Rectal smooth muscle tissue (tissue), 1 donor: ENCODE results near the gene NME8.

Experiments
- H3K27ac ChIP-seq: one replicate; pipeline ENCODE4 v1.7.0; 2013; ENCODE audit warnings: low read depth, low read length, inconsistent platforms
- H3K27me3 ChIP-seq: one replicate; pipeline ENCODE4 v1.7.0; 2013; ENCODE audit warnings: low read length; ENCODE audit not compliant: control insufficient read depth, insufficient read depth
- H3K36me3 ChIP-seq: one replicate; pipeline ENCODE4 v1.7.0; 2013; ENCODE audit warnings: low read length; ENCODE audit not compliant: control insufficient read depth, insufficient read depth
- H3K4me1 ChIP-seq: one replicate; pipeline ENCODE4 v1.7.0; 2013; ENCODE audit warnings: low read length; ENCODE audit not compliant: control insufficient read depth, insufficient read depth
- H3K4me3 ChIP-seq: one replicate; pipeline ENCODE4 v1.7.0; 2013; ENCODE audit warnings: low read length
- H3K9ac ChIP-seq: one replicate; pipeline ENCODE4 v1.7.0; 2013; ENCODE audit warnings: low read length

The NME8 gene

GRCh38 chr7:37912756-37913155 lies 64.4 kb downstream of the NME8 start:
- peaks cover 2% of the 10 kb centered on the region for H3K27me3 ChIP-seq
- H3K9ac ChIP-seq = no peak overlapping the region
- no peaks in the 10 kb centered on the region for H3K36me3 ChIP-seq
- no peaks in the 10 kb centered on the region for H3K4me1 ChIP-seq
- no peak overlapping the region for H3K4me3 ChIP-seq
- no peak overlapping the region for H3K27ac ChIP-seq

GRCh38 chr7:37915438-37915837 lies 67.0 kb downstream of the NME8 start:
- no peaks in the 10 kb centered on the region for H3K36me3 ChIP-seq
- H3K4me1 ChIP-seq = no peaks in the 10 kb centered on the region
- no peak overlapping the region for H3K9ac ChIP-seq
- H3K4me3 ChIP-seq = no peak overlapping the region
- H3K27me3 ChIP-seq = peaks cover 2% of the 10 kb centered on the region
- H3K27ac ChIP-seq = no peak overlapping the region

GRCh38 chr7:37916017-37916672 lies 67.7 kb downstream of the NME8 start:
- H3K9ac ChIP-seq = peak overlapping the region; percentile 14
- peak overlapping the region; percentile 72 for H3K4me3 ChIP-seq
- H3K36me3 ChIP-seq = no peaks in the 10 kb centered on the region
- H3K4me1 ChIP-seq = no peaks in the 10 kb centered on the region
- H3K27me3 ChIP-seq = peaks cover 2% of the 10 kb centered on the region
- peak overlapping the region; percentile 50 for H3K27ac ChIP-seq

- Histone ChIP-seq H3K4me1 (no peaks in the 10 kb centered on the region), H3K27ac (peak within 1 kb of the TSS; percentile 50), H3K9ac (peak within 1 kb of the TSS; percentile 14), H3K36me3 (no peaks in the 10 kb centered on the region), H3K27me3 (peaks cover 2% of the 10 kb centered on the region), H3K4me3 (peak within 1 kb of the TSS; percentile 72)
Measured at GRCh38 chr7:37916673-37917660, 68.6 kb downstream of the NME8 start, which contains the start of gene SFRP4. TSS of gene SFRP4 (minus strand) at chr7:37916817. CDS start at chr7:37916537, 280 bp downstream.

GRCh38 chr7:37918526-37918925 lies 70.1 kb downstream of the NME8 start:
- Histone ChIP-seq H3K27me3 (peaks cover 2% of the 10 kb centered on the region), H3K9ac (no peak overlapping the region), H3K27ac (no peak overlapping the region), H3K36me3 (no peaks in the 10 kb centered on the region), H3K4me1 (no peaks in the 10 kb centered on the region), H3K4me3 (no peak overlapping the region)

GRCh38 chr7:37920305-37920848 lies 72.0 kb downstream of the NME8 start, which contains the start of gene EPDR1:
TSS of gene EPDR1 (plus strand) at chr7:37920640. CDS start at chr7:37920940, 300 bp downstream.
- Histone ChIP-seq H3K4me3 (peak within 1 kb of the TSS; percentile 73), H3K27ac (peak within 1 kb of the TSS; percentile 7), H3K9ac (no peak within 1 kb of the TSS), H3K36me3 (no peaks in the 10 kb centered on the region), H3K27me3 (peaks cover 2% of the 10 kb centered on the region), H3K4me1 (no peaks in the 10 kb centered on the region)

- peaks cover 1% of the 10 kb centered on the region for H3K27me3 ChIP-seq
- H3K4me3 ChIP-seq = peak overlapping the region; percentile 73
- no peaks in the 10 kb centered on the region for H3K4me1 ChIP-seq
- H3K36me3 ChIP-seq = no peaks in the 10 kb centered on the region
- peak overlapping the region; percentile 7 for H3K27ac ChIP-seq
- no peak overlapping the region for H3K9ac ChIP-seq
Measured at GRCh38 chr7:37920849-37921805, 72.7 kb downstream of the NME8 start.

GRCh38 chr7:37921876-37922275 lies 73.5 kb downstream of the NME8 start:
- no peak overlapping the region for H3K27ac ChIP-seq
- no peaks in the 10 kb centered on the region for H3K36me3 ChIP-seq
- no peak overlapping the region for H3K9ac ChIP-seq
- H3K4me3 ChIP-seq = no peak overlapping the region
- H3K4me1 ChIP-seq = no peaks in the 10 kb centered on the region
- H3K27me3 ChIP-seq = no peaks in the 10 kb centered on the region

- no peaks in the 10 kb centered on the region for H3K36me3 ChIP-seq
- no peaks in the 10 kb centered on the region for H3K27me3 ChIP-seq
- H3K9ac ChIP-seq = no peak overlapping the region
- H3K4me1 ChIP-seq = no peaks in the 10 kb centered on the region
- H3K27ac ChIP-seq = peak overlapping the region; percentile 1
- no peak overlapping the region for H3K4me3 ChIP-seq
Measured at GRCh38 chr7:37923996-37924395, 75.6 kb downstream of the NME8 start.

GRCh38 chr7:37924491-37925041 lies 76.2 kb downstream of the NME8 start:
- Histone ChIP-seq H3K27me3 (no peaks in the 10 kb centered on the region), H3K4me1 (no peaks in the 10 kb centered on the region), H3K4me3 (no peak overlapping the region), H3K36me3 (no peaks in the 10 kb centered on the region), H3K27ac (peak overlapping the region; percentile 1), H3K9ac (no peak overlapping the region)

- Histone ChIP-seq H3K4me3 (no peak overlapping the region), H3K4me1 (no peaks in the 10 kb centered on the region), H3K27ac (no peak overlapping the region), H3K27me3 (no peaks in the 10 kb centered on the region), H3K36me3 (no peaks in the 10 kb centered on the region), H3K9ac (no peak overlapping the region)
Measured at GRCh38 chr7:37925620-37926019, 77.2 kb downstream of the NME8 start.
